ENCODE results near the gene OCSTAMP.

DNA sequence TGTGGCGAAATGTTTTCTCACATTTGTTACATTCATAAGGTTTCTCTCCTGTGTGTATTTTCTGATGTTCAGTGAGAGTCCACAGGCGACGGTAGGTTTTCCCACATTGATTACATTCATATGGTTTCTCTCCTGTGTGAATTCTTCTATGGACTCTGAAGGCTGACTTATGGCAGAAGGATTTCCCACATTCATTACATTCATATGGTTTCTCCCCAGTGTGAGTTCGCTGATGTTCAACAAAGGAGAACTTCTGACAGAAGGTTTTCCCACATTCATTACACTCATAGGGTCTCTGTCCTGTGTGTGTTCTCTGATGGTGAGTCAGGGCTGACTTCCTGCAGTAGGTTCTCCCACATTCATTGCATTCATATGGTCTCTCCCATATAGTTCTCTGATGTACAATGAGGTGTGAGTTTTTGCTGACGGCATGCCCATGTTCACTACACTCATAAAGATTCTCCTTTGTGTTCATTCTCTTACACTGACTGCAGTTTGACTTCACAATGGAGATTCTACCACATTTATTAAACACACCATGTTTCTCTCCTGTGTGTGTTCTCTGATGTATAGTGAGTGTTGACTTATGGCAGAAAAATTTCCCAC is 49.0 kb downstream of the OCSTAMP start:
- TF ChIP-seq EZH2 (optimal IDR thresholded peaks at IDR 0.05; ENCODE audit: low read depth, low read length) (no peak), EZH2phosphoT487 (IDR thresholded peaks at IDR 0.05; ENCODE audit: low read length) (no peak)
- TF ChIP-seq, protein P1, sequence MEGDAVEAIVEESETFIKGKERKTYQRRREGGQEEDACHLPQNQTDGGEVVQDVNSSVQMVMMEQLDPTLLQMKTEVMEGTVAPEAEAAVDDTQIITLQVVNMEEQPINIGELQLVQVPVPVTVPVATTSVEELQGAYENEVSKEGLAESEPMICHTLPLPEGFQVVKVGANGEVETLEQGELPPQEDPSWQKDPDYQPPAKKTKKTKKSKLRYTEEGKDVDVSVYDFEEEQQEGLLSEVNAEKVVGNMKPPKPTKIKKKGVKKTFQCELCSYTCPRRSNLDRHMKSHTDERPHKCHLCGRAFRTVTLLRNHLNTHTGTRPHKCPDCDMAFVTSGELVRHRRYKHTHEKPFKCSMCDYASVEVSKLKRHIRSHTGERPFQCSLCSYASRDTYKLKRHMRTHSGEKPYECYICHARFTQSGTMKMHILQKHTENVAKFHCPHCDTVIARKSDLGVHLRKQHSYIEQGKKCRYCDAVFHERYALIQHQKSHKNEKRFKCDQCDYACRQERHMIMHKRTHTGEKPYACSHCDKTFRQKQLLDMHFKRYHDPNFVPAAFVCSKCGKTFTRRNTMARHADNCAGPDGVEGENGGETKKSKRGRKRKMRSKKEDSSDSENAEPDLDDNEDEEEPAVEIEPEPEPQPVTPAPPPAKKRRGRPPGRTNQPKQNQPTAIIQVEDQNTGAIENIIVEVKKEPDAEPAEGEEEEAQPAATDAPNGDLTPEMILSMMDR (IDR thresholded peaks at IDR 0.05; ENCODE audit: low read length), result no peak

All from MM.1S (cell line).